Measurements from ENCODE around the gene RFC5. TPM values are rescaled to one million over a fixed set of nuclear protein-coding genes. Genes with fewer than 3 reads are reported as not detected.

RFC5 gene
- total and polyA plus RNA-seq, 2 of the 8 experiments (the other 6 are each of a cell fraction or from before 2014, with no cell fraction given): 34.4 to 40.6 TPM

DNA sequence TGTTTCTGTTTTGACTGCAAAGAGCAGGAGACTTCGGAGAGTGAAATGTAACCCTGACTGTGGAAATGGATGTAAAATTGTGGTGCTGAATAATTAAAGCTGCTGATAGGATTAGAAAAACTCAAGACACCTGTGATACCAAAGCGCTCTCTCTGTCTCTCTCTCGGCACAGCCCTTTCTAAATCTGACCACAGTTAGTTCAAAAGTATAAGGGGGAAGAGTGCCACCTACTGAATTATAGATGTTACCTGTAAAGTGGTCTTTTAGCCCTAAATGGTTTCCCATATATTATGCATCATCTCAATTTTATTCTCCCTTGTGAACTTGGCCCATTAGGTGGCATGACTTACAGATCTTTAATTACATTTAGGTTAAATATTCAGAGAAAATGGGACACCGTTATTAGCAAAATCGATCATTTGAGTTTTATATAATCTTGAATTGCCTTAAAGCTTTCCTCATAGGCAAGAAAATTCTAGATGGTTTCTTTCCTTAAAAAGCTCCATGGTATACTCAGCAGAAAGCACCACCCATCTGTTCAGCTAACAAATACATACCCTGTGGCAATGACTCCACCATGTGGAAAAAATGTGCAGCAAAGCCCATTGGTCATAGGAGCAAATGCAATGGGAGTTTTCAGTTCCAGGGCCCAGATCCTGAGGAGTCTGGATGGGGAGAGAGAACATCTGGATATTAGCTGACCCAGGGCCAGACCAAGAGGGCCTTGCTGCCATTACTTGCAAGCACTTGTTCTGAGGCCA is 18.1 kb downstream of the RFC5 start:
- no peak for DNase-seq (ENCODE audit: low read depth in 1 of 2, low spot score in 2 of 2)
- 91% methylated on average over 5 of the region's 5 CpGs; no CpG with 5 or more reads in 1 of the 2 experiments for WGBS, 2 experiments (ENCODE audit: extremely low coverage in 1 of 2, insufficient coverage in 1 of 2, insufficient read length in 1 of 2, insufficient replicate concordance in 2 of 2, low coverage in 1 of 2, low lambda C conversion rate in 2 of 2, missing lambda C conversion rate in 1 of 2)
- Histone ChIP-seq H3K4me1 (replicated peaks in 1 of 4; ENCODE audit: control insufficient read depth in 3 of 4, insufficient read depth in 4 of 4, low read length in 3 of 4) (no peaks in the 10 kb centered on the region; a peak in 1 of 7 replicates), H3K4me3 (ENCODE audit: extremely low read depth in 1 of 4, insufficient read depth in 2 of 4, low read depth in 3 of 4, low read length in 4 of 4) (no peak overlapping the region), H3K36me3 (ENCODE audit: control insufficient read depth in 2 of 4, insufficient read depth in 4 of 4, low read length in 3 of 4) (peaks cover 35 to 85% (median 57%) of the 10 kb centered on the region in 4 experiments), H3K27ac (ENCODE audit: low read depth, low read length) (no peak overlapping the region), H3K56ac (replicated peaks; ENCODE audit: insufficient read length, low read depth, low read length) (no peak overlapping the region), H2AK5ac (ENCODE audit: low read depth, low read length) (no peak overlapping the region), H3K18ac (ENCODE audit: extremely low read depth, low read length) (no peak overlapping the region), H3K27me3 (replicated peaks in 1 of 4; ENCODE audit: control insufficient read depth in 3 of 4, extremely low read depth in 1 of 4, insufficient read depth in 3 of 4, low read length in 3 of 4) (no peaks in the 10 kb centered on the region), H3K4me2 (ENCODE audit: insufficient read depth in 1 of 2, low read depth in 2 of 2, low read length in 2 of 2) (no peak overlapping the region), H3K23me2 (ENCODE audit: low read depth, low read length) (no peaks in the 10 kb centered on the region), H4K8ac (ENCODE audit: extremely low read depth, insufficient read depth, low read length) (no peak overlapping the region), H2BK15ac (ENCODE audit: low read length) (no peak overlapping the region), H2BK12ac (ENCODE audit: low read depth, low read length) (no peak overlapping the region), H3K14ac (ENCODE audit: insufficient read length) (no peak overlapping the region), H2BK5ac (ENCODE audit: low read depth, low read length) (no peak overlapping the region), H4K5ac (ENCODE audit: insufficient read length, low read depth, low read length) (no peak overlapping the region), H3K4ac (replicated peaks; ENCODE audit: insufficient read length, low read depth, low read length) (no peak overlapping the region), H3K9ac (replicated peaks in 1 of 4; ENCODE audit: extremely low read depth in 1 of 4, low read depth in 3 of 4, low read length in 3 of 4) (no peak overlapping the region), H3K9me3 (ENCODE audit: insufficient read depth in 2 of 2, low read depth in 1 of 2, low read length in 1 of 2) (no peaks in the 10 kb centered on the region), H2BK120ac (replicated peaks; ENCODE audit: low read depth, low read length) (no peak overlapping the region), H3K79me2 (ENCODE audit: control insufficient read depth in 1 of 2, insufficient read depth in 2 of 2, low read length in 2 of 2) (no peaks in the 10 kb centered on the region), H3K79me1 (ENCODE audit: low read depth, low read length) (no peaks in the 10 kb centered on the region; the same call in 1 of the 2 replicates), H2BK20ac (ENCODE audit: low read length) (no peak overlapping the region), H4K91ac (replicated peaks; ENCODE audit: insufficient read length, low read length) (no peak overlapping the region), H2AFZ (ENCODE audit: low read length) (no peak overlapping the region), H3K23ac (ENCODE audit: insufficient read length) (no peak overlapping the region), H4K20me1 (replicated peaks in 1 of 2; ENCODE audit: control insufficient read depth in 1 of 2, insufficient read depth in 2 of 2, low read length in 2 of 2) (peaks cover 0 to 5% of the 10 kb centered on the region in 2 experiments)
- TF ChIP-seq RAD21 (IDR thresholded peaks at IDR 0.05 in 1 of 2, conservative IDR thresholded peaks at IDR 0.05 in 1 of 2; ENCODE audit: low read depth in 2 of 2, low read length in 2 of 2) (peak; percentile 54 to 68), CTCF (IDR thresholded peaks at IDR 0.05; ENCODE audit: control extremely low read depth in 1 of 3, insufficient read depth in 1 of 3, low read depth in 1 of 3, low read length in 3 of 3) (peak in 2 of 3 experiments; percentile 39 to 46; a peak in 3 of 4 replicates), TEAD4 (IDR thresholded peaks at IDR 0.05; ENCODE audit: low read depth, low read length) (peak; percentile 92)
- TF ChIP-seq, protein P1, sequence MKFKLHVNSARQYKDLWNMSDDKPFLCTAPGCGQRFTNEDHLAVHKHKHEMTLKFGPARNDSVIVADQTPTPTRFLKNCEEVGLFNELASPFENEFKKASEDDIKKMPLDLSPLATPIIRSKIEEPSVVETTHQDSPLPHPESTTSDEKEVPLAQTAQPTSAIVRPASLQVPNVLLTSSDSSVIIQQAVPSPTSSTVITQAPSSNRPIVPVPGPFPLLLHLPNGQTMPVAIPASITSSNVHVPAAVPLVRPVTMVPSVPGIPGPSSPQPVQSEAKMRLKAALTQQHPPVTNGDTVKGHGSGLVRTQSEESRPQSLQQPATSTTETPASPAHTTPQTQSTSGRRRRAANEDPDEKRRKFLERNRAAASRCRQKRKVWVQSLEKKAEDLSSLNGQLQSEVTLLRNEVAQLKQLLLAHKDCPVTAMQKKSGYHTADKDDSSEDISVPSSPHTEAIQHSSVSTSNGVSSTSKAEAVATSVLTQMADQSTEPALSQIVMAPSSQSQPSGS (IDR thresholded peaks at IDR 0.05; ENCODE audit: low read length): no peak
- ChIA-PET CTCF (ENCODE audit: partially characterized antibody) (interaction anchor here (0.6 to 4.3 kb wide), 20 partner anchors 8 to 185 kb away, joined by 3 to 39 read pairs (median 4); no protein-coding TSS in a partner anchor), POLR2A (ENCODE audit: partially characterized antibody) (interaction anchor here (0.8 to 12.8 kb wide), 7 partner anchors 10 to 160 kb away, joined by 3 to 113 read pairs (median 13); partner anchors contain the start of gene RFC5)
- FAIRE-seq: no peak
